HCT116 (cell line): ENCODE results near the gene ECE2.

Source experiments
- ATF3 ChIP-seq: IDR thresholded peaks from 2 replicates; pipeline ENCODE4 v1.6.1; 2012
- CEBPB ChIP-seq: IDR thresholded peaks from 2 replicates; pipeline ENCODE4 v1.6.1; 2012; ENCODE audit warnings: low read depth
- CTCF ChIP-seq, 3 experiments: fragments of 200-600 bp in 1 of 3; sonication (generic) in 1 of 3; IDR thresholded peaks in 2 of 3; conservative IDR thresholded peaks in 1 of 3; 2 replicates each; pipeline ENCODE4 v1.5.1; 2012 to 2017; ENCODE audit warnings: low read depth in 2 of 3, low read length in 2 of 3, antibody characterized with exemption in 1 of 3, borderline replicate concordance in 1 of 3, control low read depth in 1 of 3, mild to moderate bottlenecking in 1 of 3, mixed read lengths in 1 of 3, mixed run types in 1 of 3, moderate library complexity in 1 of 3; ENCODE audit not compliant: insufficient read depth in 1 of 3
- ELF1 ChIP-seq: IDR thresholded peaks from 2 replicates; pipeline ENCODE4 v1.6.1; 2012; ENCODE audit warnings: low read depth, borderline replicate concordance
- EZH2 ChIP-seq: fragments of 200-600 bp; sonication (generic); IDR thresholded peaks from 2 replicates; pipeline ENCODE4 v1.6.1; 2017; ENCODE audit warnings: antibody characterized with exemption, mixed run types
- EZH2phosphoT487 ChIP-seq: fragments of 200-600 bp; IDR thresholded peaks from 2 replicates; pipeline ENCODE4 v1.6.1; 2018; ENCODE audit warnings: antibody characterized with exemption, borderline replicate concordance
- POLR2A ChIP-seq: IDR thresholded peaks from 2 replicates; pipeline ENCODE4 v1.7.0; 2011; ENCODE audit warnings: borderline replicate concordance; ENCODE audit not compliant: insufficient read depth, insufficient read length; ENCODE audit errors: extremely low read depth
- POLR2AphosphoS5 ChIP-seq: IDR thresholded peaks from 2 replicates; pipeline ENCODE4 v1.6.1; 2011; ENCODE audit warnings: mild to moderate bottlenecking, low read depth, low read length, moderate library complexity
- RAD21 ChIP-seq: IDR thresholded peaks from 2 replicates; pipeline ENCODE4 v1.6.1; 2012; ENCODE audit warnings: low read depth, mild to moderate bottlenecking
- SP1 ChIP-seq: IDR thresholded peaks from 2 replicates; pipeline ENCODE4 v1.6.1; 2012; ENCODE audit warnings: low read depth
- YY1 ChIP-seq: IDR thresholded peaks from 2 replicates; pipeline ENCODE4 v1.6.1; 2011; ENCODE audit warnings: low read length, low read depth, moderate library complexity, mild to moderate bottlenecking; ENCODE audit not compliant: insufficient replicate concordance; ENCODE audit errors: extremely low read depth
- ZBTB33 ChIP-seq: IDR thresholded peaks from 2 replicates; pipeline ENCODE4 v1.6.1; 2011; ENCODE audit warnings: mild to moderate bottlenecking, low read length, moderate library complexity; ENCODE audit not compliant: insufficient replicate concordance; ENCODE audit errors: extremely low read depth

- TF ChIP-seq CTCF (IDR thresholded peaks at IDR 0.05 in 2 of 3, conservative IDR thresholded peaks at IDR 0.05 in 1 of 3; ENCODE audit: borderline replicate concordance in 1 of 3, insufficient read depth in 1 of 3, low read depth in 2 of 3, low read length in 2 of 3) (no peak), ELF1 (no peak), ZBTB33 (no peak), ATF3 (no peak), SP1 (no peak; the same call in 1 of the 2 replicates), POLR2A (no peak), POLR2AphosphoS5 (no peak), YY1 (no peak), EZH2 (no peak), EZH2phosphoT487 (no peak), CEBPB (no peak), RAD21 (no peak)
Measured at GRCh38 chr3:184334470-184335158, 58.8 kb downstream of the ECE2 start.
